NCI-H1092 (cell line): ENCODE data around the gene DTX4.

Experiments used
- DNase-seq: peaks from one replicate; lab custom pipeline; 2025; lab: John Stamatoyannopoulos, UW

The DTX4 gene

GRCh38 chr11:59192446-59193020, 20.6 kb downstream of the DTX4 start:
- DNase-seq: no peak

- DNase-seq: no peak
These were observed 21.7 kb downstream of the DTX4 start for GRCh38 chr11:59193587-59194130.

GRCh38 chr11:59195586-59195985, 23.7 kb downstream of the DTX4 start:
- no peak for DNase-seq

- DNase-seq: no peak
These were observed 24.8 kb downstream of the DTX4 start for GRCh38 chr11:59196777-59197176.

- DNase-seq: peak; percentile 50
These were observed 26.1 kb downstream of the DTX4 start for GRCh38 chr11:59197991-59198390.

- no peak for DNase-seq
These were observed 26.8 kb downstream of the DTX4 start for GRCh38 chr11:59198726-59199125.

- no peak for DNase-seq
These were observed 27.9 kb downstream of the DTX4 start for GRCh38 chr11:59199546-59200422.

- DNase-seq: no peak
These were observed 28.5 kb downstream of the DTX4 start for GRCh38 chr11:59200423-59200746.

GRCh38 chr11:59201353-59201752, 29.4 kb downstream of the DTX4 start:
- no peak for DNase-seq

GRCh38 chr11:59204746-59205145, 32.8 kb downstream of the DTX4 start:
- no peak for DNase-seq

- DNase-seq: no peak
These were observed 33.7 kb downstream of the DTX4 start for GRCh38 chr11:59205648-59206047.

- DNase-seq: peak; percentile 10
These were observed 34.7 kb downstream of the DTX4 start for GRCh38 chr11:59206635-59207034.

- DNase-seq: no peak
These were observed 36.1 kb downstream of the DTX4 start for GRCh38 chr11:59207988-59208451.

- no peak for DNase-seq
These were observed 37.0 kb downstream of the DTX4 start for GRCh38 chr11:59208956-59209355.

GRCh38 chr11:59212222-59212621, 40.3 kb downstream of the DTX4 start:
- DNase-seq: no peak

- no peak for DNase-seq
These were observed 41.1 kb downstream of the DTX4 start, which contains the start of gene MPEG1 for GRCh38 chr11:59212744-59213631. TSS of gene MPEG1 (minus strand) at chr11:59212927. CDS start at chr11:59212865, 62 bp downstream.

GRCh38 chr11:59214141-59214893, 42.4 kb downstream of the DTX4 start:
- DNase-seq: no peak

- DNase-seq: no peak
These were observed 45.0 kb downstream of the DTX4 start for GRCh38 chr11:59216641-59217564.

GRCh38 chr11:59218319-59218718, 46.4 kb downstream of the DTX4 start:
- no peak for DNase-seq

- DNase-seq: no peak
These were observed 47.0 kb downstream of the DTX4 start for GRCh38 chr11:59218893-59219292.
